Measurements from ENCODE around the gene DOCK1.

DOCK1 gene

DNA sequence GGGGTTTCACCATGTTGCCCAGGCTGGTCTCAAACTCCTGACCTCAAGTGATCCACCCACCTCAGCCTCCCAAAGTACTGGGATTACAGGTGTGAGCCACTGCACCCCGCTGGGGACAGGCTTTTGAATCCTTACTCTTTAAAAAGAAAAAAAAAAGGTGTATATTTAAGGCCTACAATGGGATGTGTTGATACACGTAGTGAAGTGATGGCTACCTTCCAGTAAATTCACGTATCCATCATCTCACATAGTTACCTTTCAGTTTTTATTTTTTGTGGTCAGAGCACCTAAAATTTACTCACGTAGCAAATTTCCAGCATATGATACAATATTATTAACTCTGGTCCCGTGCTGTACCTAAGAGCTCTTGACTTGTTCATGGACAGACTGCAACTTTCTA, 410.7 kb downstream of the DOCK1 start:
- no peak for DNase-seq (ENCODE audit: low read depth)

DNA sequence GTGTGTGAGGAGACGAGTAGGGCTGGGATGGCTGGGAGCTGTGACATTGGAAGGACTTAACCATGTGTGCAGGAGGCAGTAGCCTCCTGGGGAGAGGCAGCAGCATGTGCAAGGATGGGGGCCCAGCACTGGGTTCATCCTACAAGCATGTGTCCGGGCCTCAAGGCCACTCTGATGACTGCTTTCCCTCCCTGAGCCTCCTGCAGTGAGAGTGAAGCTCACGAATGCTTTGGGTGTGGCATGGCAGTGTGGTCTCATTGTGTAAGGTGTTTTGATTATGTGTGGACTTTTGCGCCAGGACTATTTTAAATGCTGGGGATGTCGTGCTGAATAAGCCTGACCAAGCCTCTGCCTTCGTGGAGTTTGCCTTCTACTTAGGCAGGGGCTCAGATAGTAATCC, 413.2 kb downstream of the DOCK1 start:
- no peak for DNase-seq (ENCODE audit: low read depth)

DNA sequence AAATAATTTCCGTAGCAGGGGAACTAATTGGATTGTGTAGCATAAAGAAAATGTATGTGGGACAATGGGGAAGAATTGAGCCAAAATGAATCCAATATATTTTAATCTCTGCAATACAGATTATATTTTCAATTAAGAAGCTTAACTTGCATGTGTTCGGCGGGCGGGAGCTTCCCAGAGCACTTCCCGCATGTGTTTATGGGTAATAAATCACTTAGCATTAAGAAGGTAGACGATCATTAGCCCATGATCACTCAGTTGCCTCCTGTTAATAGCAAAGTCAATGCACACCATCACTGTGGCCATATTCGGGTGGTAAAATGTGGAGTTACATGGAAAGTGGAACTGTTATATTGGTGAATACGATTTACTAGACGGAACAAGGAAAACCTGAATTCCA, 414.0 kb downstream of the DOCK1 start:
- no peak for DNase-seq (ENCODE audit: low read depth)

DNA sequence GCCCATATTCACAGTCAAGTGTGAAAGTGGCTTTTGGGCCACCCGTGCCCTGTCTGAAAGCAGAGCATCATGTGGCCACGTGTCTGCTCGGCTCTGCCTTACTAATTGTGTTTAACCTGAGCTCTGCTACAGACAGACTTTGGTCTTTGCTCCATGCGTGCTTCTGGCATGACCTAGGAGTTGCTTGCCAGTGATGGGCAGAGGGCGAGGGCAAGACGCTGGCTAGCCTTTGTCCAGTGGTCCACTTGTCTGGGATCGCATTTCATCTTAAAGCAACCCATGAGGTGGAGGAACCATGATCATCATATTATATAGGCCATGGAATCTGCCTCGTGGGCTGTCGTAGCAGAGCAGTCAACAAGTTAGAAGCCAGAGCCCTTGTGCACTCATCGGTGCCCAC, 414.5 kb downstream of the DOCK1 start:
- no peak for DNase-seq (ENCODE audit: low read depth)

DNA sequence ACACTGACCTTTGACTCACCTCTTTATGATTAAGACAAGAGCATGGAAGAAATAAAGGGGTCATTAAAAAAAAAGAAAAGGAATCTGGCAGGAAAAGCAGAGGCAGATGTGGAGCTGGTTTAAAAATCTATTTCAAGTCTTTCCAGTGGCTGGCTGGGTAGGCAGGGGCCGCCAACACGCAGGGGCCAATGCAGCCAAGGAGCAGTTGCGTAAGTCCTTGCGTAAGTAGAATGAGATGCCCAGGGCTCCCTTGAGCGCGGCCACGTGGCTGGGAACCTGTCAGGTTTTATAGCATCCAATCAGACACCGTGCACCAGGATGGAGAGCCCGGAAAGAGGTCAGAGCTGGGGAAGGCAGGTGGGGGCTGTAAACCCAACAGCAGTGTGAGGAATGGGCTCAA, 414.9 kb downstream of the DOCK1 start:
- DNase-seq (ENCODE audit: low read depth): no peak

DNA sequence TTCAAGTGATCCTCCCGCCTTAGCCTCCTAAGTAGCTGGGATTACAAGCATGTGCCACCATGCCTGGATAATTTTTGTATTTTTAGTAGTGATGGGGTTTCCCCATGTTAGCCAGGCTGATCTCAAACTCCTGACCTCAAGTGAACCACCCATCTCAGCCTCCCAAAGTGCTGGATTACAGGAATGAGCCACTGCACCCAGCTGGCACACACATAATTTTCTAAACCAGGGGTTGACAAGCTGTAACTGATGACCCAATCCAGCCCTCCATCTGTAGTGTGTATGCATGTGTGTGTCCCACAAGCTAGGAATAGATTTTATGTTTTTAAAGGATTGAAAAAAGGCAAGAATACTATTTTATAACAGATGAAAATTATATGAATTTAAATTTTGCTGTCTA, 417.1 kb downstream of the DOCK1 start:
- no peak for DNase-seq (ENCODE audit: low read depth)

DNA sequence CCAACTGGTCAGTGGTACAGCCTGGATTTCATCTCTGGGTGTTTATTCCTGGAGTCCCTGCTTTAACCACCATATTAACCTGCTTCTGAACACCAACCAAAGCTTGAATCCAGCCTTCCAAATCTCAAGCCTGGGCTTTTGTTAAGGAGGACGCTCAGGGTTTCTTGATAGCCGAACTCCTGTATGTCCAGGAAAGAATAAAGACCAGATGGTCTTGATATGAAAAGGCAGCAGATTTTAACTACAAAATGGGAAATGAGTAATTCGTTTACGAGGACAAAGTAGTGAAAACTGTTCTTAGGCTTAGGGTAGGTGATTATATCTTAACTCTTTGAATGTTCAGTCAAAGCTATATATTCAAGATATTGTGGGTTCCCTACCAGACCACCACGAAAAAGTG, 420.3 kb downstream of the DOCK1 start:
- no peak for DNase-seq (ENCODE audit: low read depth)

DNA sequence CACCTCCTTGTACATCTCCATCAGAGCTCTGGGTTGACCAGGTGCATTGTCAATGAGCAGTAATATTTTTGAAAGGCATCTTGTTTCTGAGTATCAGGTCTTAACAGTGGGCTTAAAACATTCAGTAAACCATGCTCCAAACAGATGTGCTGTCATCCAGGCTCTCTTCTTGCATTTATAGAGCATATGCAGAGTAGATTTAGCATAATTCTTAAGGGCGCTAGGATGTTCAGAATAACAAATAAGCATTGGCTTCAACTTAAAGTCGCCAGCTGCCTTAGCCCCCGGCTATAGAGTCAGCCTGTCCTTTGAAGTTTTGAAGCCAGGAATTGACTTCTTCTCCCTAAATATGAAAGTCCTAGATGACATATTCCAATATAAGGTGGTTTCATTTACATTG, 421.7 kb downstream of the DOCK1 start:
- no peak for DNase-seq (ENCODE audit: low read depth)

DNA sequence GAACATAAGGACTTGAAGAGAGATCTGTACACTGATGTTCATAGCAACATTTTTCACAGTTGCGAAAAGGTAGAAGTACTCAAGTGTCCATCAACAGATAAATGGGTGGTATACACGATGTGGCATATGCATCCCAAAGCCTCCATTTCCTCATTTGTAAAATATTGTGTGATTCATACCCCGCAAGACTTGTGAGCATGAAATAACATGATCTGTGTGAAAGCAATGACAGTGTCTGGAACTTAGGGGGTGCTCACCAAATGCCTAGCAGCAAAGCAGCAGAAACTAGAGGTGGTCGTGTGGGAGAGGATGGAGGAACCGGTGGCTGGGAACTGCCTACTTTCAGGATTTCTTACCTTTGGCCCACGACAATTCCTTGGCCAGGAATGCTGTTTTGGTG, 426.5 kb downstream of the DOCK1 start:
- no peak for DNase-seq (ENCODE audit: low read depth)

DNA sequence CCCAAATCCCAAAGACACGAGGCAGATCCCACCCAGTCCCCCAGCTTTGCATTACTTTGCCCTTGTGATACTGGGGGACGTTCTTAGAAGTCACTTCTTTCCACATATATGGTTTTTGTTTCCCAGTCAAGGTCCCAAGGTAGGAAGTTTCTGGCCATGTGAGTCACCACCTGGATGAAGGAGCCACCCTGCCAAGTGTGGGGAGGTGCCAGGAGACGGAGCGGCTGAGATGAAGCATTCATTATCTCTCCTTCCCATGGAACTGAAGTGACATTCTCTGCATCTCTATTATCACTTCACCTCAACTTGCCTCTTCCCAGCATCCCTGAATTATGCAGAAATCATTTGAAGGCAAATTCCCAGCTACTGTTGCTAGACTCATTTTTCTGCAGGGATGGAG, 427.4 kb downstream of the DOCK1 start:
- no peak for DNase-seq (ENCODE audit: low read depth)

DNA sequence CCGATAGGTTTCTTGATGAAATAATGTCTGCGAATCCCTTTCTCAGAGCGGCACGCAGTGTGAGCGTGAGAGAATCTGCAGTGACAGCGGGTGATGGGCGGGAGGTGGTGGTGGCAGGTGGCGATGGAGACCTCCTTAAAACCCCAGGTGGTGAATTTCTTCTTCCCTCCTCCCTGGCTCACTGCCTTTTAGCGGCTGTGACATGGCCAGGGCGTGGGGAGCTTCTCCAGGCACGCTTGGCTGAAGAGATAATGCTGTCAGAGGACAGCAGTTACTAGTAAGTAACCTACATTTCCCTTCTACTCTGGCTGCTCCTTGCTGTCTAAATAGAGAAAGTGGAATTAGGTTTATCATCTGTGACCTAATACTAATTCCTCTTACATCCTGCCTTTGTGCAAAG, 432.6 kb downstream of the DOCK1 start:
- no peak for DNase-seq (ENCODE audit: low read depth)

DNA sequence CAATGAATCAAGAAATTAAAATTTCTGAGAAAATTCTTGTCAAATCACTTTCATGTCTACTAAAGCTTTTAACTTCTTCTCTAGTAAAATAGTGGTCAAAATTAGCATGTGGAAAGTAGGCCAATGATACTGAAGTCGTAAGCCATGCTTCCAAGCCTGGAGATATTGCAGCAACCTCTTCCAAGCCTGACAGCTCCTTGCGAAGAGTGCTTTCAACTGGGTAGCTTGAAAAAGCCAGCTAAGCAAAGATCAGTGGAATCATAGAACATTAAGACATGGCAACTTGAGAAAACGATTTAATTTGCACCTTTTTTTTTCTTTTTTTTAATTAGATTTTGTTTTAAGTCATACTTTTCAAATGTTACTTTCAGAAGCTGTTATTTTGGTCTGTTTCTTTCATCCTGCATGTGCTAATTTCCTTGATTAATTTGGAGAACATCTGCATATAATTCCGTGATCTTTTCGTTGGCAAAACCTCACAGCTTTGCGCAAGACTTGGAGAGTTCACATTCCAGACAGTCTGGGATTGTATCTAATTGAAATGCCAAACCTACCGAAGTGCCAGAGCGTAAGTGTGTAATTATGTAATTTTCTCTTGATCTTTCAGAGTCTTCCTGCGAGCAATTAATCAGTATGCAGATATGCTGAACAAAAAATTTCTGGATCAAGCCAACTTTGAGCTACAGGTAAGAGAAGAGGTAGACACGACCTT, 433.3 kb downstream of the DOCK1 start:
- DNase-seq (ENCODE audit: low read depth): no peak

DNA sequence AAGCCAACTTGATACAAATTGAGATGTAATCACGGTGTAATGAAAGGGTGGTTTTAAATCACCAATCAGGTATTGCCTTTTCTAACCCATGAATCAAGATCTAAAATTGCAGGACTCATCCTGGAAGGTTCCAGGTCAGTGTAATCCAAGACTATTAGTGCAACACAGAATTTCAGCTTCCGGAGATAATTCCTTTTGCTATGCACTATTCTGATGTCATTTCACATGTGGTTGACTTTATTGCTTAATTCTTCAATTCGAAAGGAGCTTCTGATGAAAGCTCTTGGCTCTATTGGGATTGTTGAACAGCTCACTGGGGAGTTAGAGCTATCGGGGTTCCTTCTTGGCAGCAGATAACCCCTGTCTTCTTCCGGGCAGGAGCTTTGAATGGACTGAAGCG, 438.6 kb downstream of the DOCK1 start:
- no peak for DNase-seq (ENCODE audit: low read depth)

DNA sequence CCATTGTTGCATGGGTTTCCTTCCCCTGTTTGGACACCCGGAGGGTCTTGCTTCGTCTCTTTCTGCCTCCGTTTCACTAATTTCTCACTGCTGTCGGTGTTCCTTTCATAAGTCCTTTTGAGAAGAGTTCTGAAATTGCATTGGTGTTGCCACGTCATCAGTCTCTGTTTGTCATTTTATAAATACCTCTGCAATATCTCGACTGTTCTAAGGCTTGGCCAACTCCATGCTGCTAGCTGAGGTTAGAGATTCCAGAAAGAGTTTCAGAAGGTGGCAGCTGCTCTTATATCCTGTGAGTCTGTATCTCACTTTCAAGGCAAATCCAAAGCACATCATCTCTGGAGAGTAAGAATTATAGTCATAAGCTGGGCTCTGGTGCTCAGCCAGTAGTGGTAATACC, 439.1 kb downstream of the DOCK1 start:
- no peak for DNase-seq (ENCODE audit: low read depth)

DNA sequence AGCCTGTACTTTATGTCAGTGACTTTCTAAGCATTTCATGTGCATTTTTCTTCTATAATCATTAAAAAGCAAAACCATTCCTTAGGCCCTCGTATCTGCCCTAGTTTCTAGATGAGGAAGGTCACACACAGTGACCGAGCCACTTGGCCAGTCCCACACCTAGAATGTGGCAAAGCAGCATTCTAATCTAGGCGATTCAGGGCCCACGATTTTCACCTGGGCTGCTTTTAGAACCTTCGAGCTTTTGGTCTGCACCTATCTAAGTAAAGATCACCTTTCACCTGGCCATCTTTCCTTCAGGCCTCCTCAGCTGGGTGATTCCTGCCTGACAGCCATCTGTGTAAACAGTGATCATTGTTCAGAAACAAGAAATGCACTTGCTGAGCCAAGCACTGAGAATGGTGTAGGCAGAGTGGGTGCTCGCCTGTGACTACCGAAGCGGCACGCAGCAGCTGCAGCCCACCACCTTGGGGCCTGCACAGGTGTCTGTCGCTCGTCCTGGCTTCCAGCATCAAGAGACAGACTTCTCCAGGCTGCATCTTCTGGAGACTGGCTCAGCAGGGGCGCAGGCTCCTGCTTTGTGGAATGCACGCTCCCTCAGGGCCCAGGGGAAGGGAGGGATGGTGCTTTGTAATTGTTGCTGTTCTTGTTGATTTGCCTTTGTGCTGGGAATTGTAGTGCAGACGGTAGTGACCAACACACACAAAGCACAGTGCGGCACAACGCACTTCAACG, 440.2 kb downstream of the DOCK1 start:
- DNase-seq (ENCODE audit: low read depth): no peak

DNA sequence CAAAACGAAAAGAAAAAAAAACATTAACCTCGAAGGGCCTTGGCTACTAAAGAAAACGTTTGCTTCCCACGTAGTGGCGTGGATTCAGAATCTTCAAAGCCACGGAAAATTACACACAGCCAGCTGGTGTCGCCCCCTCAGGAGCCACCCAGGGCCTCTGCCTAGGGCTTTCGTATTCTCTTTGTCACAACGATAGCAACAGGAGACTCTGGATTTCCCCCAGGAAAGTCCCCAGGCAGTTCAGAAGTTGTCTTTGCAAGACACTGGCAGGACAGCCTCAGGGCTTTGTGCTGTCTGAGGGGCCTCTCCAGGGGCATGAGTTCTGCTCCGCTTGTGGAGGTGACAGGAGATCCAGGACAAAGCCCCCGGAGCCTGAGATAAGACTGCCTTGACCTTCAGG, 441.4 kb downstream of the DOCK1 start:
- DNase-seq (ENCODE audit: low read depth): no peak

DNA sequence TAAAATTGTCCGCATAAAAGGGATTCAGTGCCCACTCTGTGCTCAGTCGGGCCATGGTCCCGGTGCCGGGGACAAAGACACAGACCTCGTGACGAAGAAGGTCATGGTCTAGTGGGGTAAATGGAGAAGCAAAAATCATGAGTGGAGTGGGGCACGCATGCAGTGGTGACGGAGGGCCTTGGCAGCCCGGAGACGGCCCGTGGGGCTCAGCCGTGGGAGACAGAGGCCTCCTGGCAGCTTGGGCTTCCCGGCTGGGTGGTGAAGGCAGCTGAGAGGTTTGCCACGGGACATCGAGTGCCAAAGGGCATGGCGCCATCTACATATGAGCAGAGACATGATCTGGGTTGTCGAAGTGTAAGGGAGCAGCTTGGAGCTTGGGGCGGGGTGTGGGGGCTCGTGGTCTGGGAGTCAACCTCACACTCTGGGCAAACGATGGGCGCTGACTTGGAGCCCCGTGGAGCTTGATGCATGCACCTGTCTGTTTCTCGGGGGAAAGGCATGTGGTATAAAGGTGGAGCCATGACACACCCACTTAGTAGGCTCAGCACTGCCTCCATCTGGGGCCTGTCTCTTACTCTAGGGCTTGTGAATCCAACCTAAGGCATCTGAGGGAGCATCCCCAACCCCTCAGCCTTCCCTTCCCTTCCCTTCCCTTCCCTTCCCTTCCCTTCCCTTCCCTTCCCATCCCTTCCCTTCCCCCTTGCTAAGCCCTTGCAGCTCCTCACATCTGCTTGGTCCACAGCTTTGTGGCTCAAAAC, 442.2 kb downstream of the DOCK1 start:
- DNase-seq (ENCODE audit: low read depth): no peak

DNA sequence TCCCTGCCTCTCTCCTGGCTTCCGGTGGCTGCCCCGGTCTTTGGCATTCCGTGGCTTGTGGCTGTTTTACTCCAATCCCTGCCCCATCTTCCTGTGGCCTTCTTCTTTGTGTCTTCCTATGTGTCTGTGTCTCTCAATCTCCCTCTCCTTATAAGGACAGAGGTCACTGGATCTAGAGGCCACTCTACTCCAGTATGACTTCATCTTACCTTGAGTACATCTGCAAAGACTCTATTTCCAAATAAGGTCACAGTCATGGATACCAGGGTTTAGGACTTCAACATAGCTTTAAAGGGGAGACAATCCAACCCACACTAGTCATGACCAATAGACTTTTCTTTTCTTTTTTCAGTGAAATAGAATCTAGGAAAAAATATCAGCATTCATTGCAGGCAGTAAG, 444.5 kb downstream of the DOCK1 start:
- DNase-seq (ENCODE audit: low read depth): no peak

DNA sequence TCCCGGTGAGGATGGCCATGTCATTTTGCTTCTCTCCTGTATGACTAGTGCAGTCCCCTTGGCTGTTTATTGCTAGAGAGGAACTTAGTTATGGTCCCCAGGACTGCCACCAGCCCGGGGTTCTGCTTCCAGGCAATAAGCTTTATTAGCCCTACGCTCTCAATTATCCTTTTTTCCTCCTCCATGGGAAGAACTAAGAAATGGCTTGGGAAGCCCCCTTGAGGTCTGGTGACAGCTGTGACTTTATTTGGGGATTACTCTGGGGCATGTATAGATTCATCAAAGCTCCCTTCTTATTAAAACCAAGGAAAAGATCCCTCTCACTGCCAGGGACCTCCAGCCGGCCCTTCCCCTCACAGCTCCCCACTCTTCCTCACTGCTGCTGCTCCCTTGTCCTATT, 446.3 kb downstream of the DOCK1 start:
- DNase-seq (ENCODE audit: low read depth): no peak

DNA sequence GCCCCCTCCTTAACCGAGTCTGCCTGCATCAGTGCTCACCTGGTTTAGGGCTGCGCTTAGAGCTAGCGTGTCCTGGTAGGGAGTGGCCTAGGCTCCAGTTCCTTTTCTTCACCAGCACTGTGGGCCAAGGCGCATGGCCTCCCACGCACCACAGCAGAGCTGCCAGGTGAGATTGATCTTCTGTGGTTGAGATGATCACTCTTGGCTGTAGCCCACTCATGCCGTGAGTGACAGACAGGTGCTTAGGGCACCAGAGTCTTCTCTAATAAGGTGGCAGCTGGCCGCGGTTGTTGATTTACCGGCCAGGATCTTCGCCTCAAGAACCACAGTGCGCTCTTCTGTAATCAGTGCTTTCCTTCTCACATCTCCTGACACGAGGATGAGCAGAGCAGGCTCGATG, 448.3 kb downstream of the DOCK1 start:
- DNase-seq (ENCODE audit: low read depth): no peak

DNA sequence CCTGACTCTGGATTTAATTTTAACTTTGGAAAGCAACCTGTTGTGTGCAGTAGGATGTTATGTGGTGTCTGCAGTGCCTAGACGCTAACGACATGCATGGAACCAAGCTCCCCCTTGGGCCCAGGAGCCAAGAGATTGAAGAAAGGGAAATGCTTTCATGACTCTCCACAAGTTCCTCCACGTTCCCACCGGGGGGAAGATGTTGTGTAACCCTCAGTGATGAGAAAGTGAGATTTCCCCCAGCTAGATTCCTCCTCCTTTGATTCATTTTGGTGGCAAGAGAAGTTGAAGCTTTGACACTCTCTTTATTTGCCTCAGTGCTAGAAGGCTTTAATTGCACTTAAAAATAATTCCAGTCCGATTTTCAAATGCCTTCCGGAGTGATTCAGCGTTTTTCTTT, 449.0 kb downstream of the DOCK1 start:
- DNase-seq (ENCODE audit: low read depth): no peak

DNA sequence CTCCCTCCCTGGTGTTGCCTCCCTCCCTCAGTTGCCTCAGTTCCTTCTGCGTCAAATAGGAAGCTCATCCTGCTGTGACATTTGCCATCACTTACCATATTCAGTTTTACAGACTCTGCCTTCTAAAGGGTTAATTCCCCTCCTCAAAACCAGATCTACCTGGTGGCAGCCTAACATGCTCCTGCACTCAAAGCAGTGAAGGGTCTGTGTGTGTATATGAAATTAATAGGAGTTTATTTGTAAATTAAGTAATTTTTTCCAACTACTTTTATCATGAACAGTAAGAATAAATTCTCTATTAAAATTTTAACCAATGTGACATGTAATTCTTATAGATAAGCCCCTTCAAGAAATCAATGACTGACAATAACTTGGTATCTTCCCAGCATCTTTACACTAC, 449.8 kb downstream of the DOCK1 start:
- no peak for DNase-seq (ENCODE audit: low read depth)

DNA sequence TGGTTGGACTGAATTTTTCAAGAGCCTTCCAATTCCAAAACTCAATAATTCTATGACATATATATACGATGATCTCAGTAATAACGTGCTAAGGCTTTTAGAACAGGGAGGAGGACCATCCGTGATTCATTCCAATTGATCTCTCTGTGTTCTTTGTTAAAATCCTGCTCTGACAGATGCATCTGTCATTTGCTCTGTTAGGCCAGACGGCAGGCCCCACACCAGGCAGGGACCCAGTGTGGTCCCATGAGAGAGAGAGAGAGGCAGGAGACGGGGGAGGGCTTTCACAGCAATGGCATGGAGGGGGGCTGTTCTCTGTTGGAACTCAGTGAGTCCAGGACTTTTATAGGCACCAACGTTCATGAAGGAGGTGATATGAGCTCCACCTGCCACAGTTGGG, 451.1 kb downstream of the DOCK1 start:
- no peak for DNase-seq (ENCODE audit: low read depth)
